ENCODE results near the gene UACA. TPM values are rescaled to one million over a fixed set of nuclear protein-coding genes. Genes with fewer than 3 reads are reported as not detected.

UACA gene
- total RNA-seq, 1 experiment from 2014 or later, result 59.9 TPM

DNA sequence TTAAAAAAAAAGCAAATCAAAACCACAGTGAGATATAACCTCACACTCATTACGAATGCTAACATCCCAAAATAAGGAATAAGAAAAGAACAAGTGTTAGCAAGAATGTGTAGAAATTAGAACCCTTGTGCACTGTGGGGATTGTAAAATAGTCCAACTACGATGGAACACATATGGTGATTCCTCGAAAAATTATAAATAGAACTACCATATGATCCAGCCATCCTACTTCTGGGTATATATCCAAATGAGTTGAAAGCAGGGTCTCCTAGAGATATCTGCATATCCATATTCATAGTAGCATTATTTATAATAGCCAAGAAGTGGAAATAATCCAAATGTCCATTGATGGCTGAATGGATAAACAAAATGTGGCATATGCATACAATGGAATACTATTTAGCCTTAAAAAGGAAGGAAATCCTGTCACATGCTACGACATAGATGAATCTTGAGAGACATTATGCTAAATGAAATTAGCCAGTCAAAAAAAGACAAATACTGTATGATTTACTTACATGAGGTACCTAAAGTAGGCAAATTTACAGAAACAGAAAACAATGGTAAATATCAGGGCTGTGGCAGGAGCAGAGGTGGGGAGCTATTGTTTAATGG, 55.6 kb downstream of the UACA start:
- Histone ChIP-seq H3K4me2 (no peak overlapping the region), H3K27me3 (ENCODE audit: insufficient read depth, low read depth) (no peaks in the 10 kb centered on the region), H3K9me3 (ENCODE audit: insufficient read depth, low read depth) (no peaks in the 10 kb centered on the region), H3K4me3 (no peak overlapping the region), H3K79me2 (ENCODE audit: low read depth) (peaks cover 6% of the 10 kb centered on the region; the same call in 1 of the 2 replicates), H2AFZ (no peak overlapping the region), H3K9me2 (ENCODE audit: insufficient read depth) (no peaks in the 10 kb centered on the region), H3K27ac (no peak overlapping the region), H4K20me1 (ENCODE audit: insufficient read depth) (no peaks in the 10 kb centered on the region), H3K36me3 (ENCODE audit: low read depth) (no peaks in the 10 kb centered on the region), H3F3A (ENCODE audit: insufficient read depth, low read depth) (no peaks in the 10 kb centered on the region; the same call in 1 of the 2 replicates), H3K4me1 (replicated peaks; ENCODE audit: insufficient read depth) (0 out of 2 replicates have a peak, but pooled peaks cover 7% of the 10 kb centered on the region)
- CTCF ChIA-PET, result interaction anchor here (1.0 kb wide), 1 partner anchor 15 kb away, joined by 3 read pairs; no protein-coding TSS in a partner anchor
- TF ChIP-seq, protein P1, sequence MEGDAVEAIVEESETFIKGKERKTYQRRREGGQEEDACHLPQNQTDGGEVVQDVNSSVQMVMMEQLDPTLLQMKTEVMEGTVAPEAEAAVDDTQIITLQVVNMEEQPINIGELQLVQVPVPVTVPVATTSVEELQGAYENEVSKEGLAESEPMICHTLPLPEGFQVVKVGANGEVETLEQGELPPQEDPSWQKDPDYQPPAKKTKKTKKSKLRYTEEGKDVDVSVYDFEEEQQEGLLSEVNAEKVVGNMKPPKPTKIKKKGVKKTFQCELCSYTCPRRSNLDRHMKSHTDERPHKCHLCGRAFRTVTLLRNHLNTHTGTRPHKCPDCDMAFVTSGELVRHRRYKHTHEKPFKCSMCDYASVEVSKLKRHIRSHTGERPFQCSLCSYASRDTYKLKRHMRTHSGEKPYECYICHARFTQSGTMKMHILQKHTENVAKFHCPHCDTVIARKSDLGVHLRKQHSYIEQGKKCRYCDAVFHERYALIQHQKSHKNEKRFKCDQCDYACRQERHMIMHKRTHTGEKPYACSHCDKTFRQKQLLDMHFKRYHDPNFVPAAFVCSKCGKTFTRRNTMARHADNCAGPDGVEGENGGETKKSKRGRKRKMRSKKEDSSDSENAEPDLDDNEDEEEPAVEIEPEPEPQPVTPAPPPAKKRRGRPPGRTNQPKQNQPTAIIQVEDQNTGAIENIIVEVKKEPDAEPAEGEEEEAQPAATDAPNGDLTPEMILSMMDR (conservative IDR thresholded peaks at IDR 0.05), result no peak
- TF ChIP-seq EZH2 (IDR thresholded peaks at IDR 0.05; ENCODE audit: low read depth), result no peak
- no TSS peak for BruUV-seq (replicated peaks)
- intact Hi-C loops (cut with micrococcal nuclease; ENCODE audit: unreplicated experiment), result no loop called here
- DNase-seq, result no peak
- POLR2A ChIA-PET (ENCODE audit: unreplicated experiment), result no interaction called here

DNA sequence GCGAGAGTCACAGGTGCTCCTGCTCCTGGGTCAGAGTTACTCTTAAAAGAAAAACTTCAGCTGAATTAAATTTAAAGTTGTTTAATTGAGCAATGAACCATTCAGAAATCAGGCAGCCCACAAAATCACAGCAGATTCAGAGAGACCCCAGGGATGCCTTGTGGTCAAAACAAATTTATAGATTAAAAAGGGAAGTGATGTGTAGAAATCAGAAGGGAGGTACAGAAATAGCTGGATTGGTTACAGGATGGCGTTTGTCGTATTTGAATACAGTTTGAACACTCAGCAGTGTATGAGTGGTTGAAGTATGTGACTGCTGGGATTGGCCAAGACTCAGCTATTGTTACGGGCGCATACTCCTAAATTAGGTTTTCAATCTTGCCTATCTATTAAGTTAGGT, 58.6 kb downstream of the UACA start:
- no peaks in the 10 kb centered on the region for H3K36me3 ChIP-seq (ENCODE audit: low read depth)
- no peaks in the 10 kb centered on the region for H4K20me1 ChIP-seq (ENCODE audit: insufficient read depth)
- no peak for DNase-seq
- CTCF ChIA-PET, result no interaction called here
- H3K4me1 ChIP-seq (replicated peaks; ENCODE audit: insufficient read depth), result 0 out of 2 replicates have a peak, but pooled peaks cover 13% of the 10 kb centered on the region
- no peak overlapping the region for H3K27ac ChIP-seq
- no peak overlapping the region for H3K4me2 ChIP-seq
- no peaks in the 10 kb centered on the region for H3K9me3 ChIP-seq (ENCODE audit: insufficient read depth, low read depth)
- POLR2A ChIA-PET (ENCODE audit: unreplicated experiment), result no interaction called here
- H3K27me3 ChIP-seq (ENCODE audit: insufficient read depth, low read depth), result no peaks in the 10 kb centered on the region
- BruUV-seq (replicated peaks), result no TSS peak
- no peaks in the 10 kb centered on the region for H3K9me2 ChIP-seq (ENCODE audit: insufficient read depth)
- H3K79me2 ChIP-seq (ENCODE audit: low read depth), result 0 out of 2 replicates have a peak, but pooled peaks cover 3% of the 10 kb centered on the region
- no peak overlapping the region for H2AFZ ChIP-seq
- intact Hi-C loops (cut with micrococcal nuclease; ENCODE audit: unreplicated experiment), result loop anchor here (5.0 kb wide), 1 partner anchor 58 kb away; the partner anchor contains the start of gene UACA
- TF ChIP-seq, protein P1 (conservative IDR thresholded peaks at IDR 0.05), result no peak
- TF ChIP-seq EZH2 (IDR thresholded peaks at IDR 0.05; ENCODE audit: low read depth), result no peak
- H3F3A ChIP-seq (ENCODE audit: insufficient read depth, low read depth), result peaks cover 4% of the 10 kb centered on the region; the same call in 1 of the 2 replicates
- no peak overlapping the region for H3K4me3 ChIP-seq

DNA sequence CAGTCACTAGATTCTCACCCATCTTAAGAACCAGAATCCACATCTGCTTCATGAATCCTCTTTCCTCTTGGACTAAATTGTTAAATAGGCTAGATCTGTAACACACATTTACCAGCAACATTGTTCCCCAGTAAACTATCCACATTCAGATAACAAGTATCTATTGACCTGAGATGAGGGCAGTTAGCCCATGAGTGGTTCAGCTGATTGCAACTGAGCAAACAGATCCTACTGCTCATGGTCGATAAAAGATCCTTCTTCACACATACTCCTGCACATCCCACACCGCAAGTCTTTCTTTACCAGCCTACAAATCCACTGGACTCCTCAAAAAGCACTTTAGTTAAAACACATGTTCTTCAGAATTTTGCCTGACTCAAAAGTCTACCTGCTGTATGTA, 59.2 kb downstream of the UACA start:
- ChIA-PET POLR2A (ENCODE audit: unreplicated experiment) (no interaction called here), CTCF (no interaction called here)
- no peaks in the 10 kb centered on the region for H4K20me1 ChIP-seq (ENCODE audit: insufficient read depth)
- H3K27me3 ChIP-seq (ENCODE audit: insufficient read depth, low read depth), result no peaks in the 10 kb centered on the region
- DNase-seq, result no peak
- no peak overlapping the region for H3K4me3 ChIP-seq
- no peaks in the 10 kb centered on the region for H3K9me3 ChIP-seq (ENCODE audit: insufficient read depth, low read depth)
- intact Hi-C loops (cut with micrococcal nuclease; ENCODE audit: unreplicated experiment), result loop anchor here (5.0 kb wide), 1 partner anchor 58 kb away; the partner anchor contains the start of gene UACA
- H3K9me2 ChIP-seq (ENCODE audit: insufficient read depth), result no peaks in the 10 kb centered on the region
- BruUV-seq (replicated peaks), result no TSS peak
- H3K4me2 ChIP-seq, result no peak overlapping the region
- H3K4me1 ChIP-seq (replicated peaks; ENCODE audit: insufficient read depth), result 0 out of 2 replicates have a peak, but pooled peaks cover 13% of the 10 kb centered on the region
- 0 out of 2 replicates have a peak, but pooled peaks cover 3% of the 10 kb centered on the region for H3K79me2 ChIP-seq (ENCODE audit: low read depth)
- H2AFZ ChIP-seq, result no peak overlapping the region
- H3F3A ChIP-seq (ENCODE audit: insufficient read depth, low read depth), result peaks cover 4% of the 10 kb centered on the region; the same call in 1 of the 2 replicates
- H3K27ac ChIP-seq, result no peak overlapping the region
- TF ChIP-seq, protein P1 (conservative IDR thresholded peaks at IDR 0.05), result no peak
- no peak for TF ChIP-seq EZH2 (IDR thresholded peaks at IDR 0.05; ENCODE audit: low read depth)
- no peaks in the 10 kb centered on the region for H3K36me3 ChIP-seq (ENCODE audit: low read depth)

Data from PC-9 (cell line).